IPS DF 6.9 (cell line): ENCODE measurements around the gene CEACAM21.

ENCODE experiments used
- DNase-seq: peaks from one replicate; pipeline ENCODE4 v3.0.0-alpha.2; 2013; ENCODE audit warnings: low read depth, low spot score
- H3K27ac ChIP-seq: one replicate; pipeline ENCODE4 v1.5.1; 2013; ENCODE audit warnings: low read length, control low read depth
- H3K27me3 ChIP-seq: 2 replicates; pipeline ENCODE4 v1.6.1; 2013; ENCODE audit warnings: mild to moderate bottlenecking, low read length; ENCODE audit not compliant: control insufficient read depth, insufficient read depth
- H3K36me3 ChIP-seq: 2 replicates; pipeline ENCODE4 v1.6.1; 2013; ENCODE audit warnings: low read length; ENCODE audit not compliant: control insufficient read depth, insufficient read depth
- H3K4me1 ChIP-seq: 2 replicates; pipeline ENCODE4 v1.6.1; 2013; ENCODE audit warnings: low read length; ENCODE audit not compliant: control insufficient read depth, insufficient read depth
- H3K4me3 ChIP-seq: 2 replicates; pipeline ENCODE4 v1.5.1; 2013; ENCODE audit warnings: mild to moderate bottlenecking, low read length
- H3K9me3 ChIP-seq: 2 replicates; pipeline ENCODE4 v1.6.1; 2013; ENCODE audit warnings: low read length, inconsistent platforms; ENCODE audit not compliant: control insufficient read depth, insufficient read depth
- WGBS: extraction: QIAGEN DNeasy Blood & Tissue Kit; methylation state at CpG from one replicate; pipeline ENCODE4 v1.1.7; 2013; ENCODE audit warnings: mixed read lengths, missing lambda C conversion rate; ENCODE audit not compliant: insufficient read length, insufficient coverage; 5-methylcytosine and 5-hydroxymethylcytosine counted together

Gene CEACAM21

GRCh38 chr19:41584260-41584810 lies 8.4 kb downstream of the CEACAM21 start:
- WGBS: no CpG with 5 or more reads among the region's 6 CpGs
- Histone ChIP-seq H3K27me3 (no peaks in the 10 kb centered on the region), H3K4me3 (no peak overlapping the region), H3K36me3 (no peaks in the 10 kb centered on the region), H3K27ac (no peak overlapping the region), H3K9me3 (peaks cover 14% of the 10 kb centered on the region), H3K4me1 (no peaks in the 10 kb centered on the region)
- no peak for DNase-seq

DNA sequence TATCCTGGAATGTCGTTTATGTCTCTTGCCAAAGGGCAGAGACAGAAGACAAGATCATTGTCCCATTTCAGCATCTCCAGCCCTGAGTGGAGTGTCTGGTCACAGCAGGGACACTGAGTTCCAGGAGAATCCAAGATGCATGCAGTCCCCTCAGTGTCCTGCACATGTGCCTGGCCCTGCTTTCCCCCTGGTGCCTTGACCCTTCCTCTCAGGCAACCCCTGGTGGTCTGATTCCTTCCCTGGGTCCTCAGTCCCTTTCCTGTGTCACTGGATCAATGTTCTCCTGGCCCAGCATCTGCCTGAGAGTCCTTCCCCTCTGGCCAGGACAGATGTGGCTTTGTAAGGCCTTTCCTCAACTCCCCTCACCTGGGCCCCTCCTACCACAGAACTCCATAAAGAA lies 9.0 kb downstream of the CEACAM21 start:
- Histone ChIP-seq H3K27ac (no peak overlapping the region), H3K4me1 (no peaks in the 10 kb centered on the region), H3K27me3 (no peaks in the 10 kb centered on the region), H3K9me3 (peaks cover 14% of the 10 kb centered on the region), H3K4me3 (no peak overlapping the region), H3K36me3 (no peaks in the 10 kb centered on the region)
- no CpG with 5 or more reads among the region's 1 CpG for WGBS
- no peak for DNase-seq

- H3K36me3 ChIP-seq: no peaks in the 10 kb centered on the region
- peaks cover 10% of the 10 kb centered on the region for H3K9me3 ChIP-seq
- no peaks in the 10 kb centered on the region for H3K4me1 ChIP-seq
- DNase-seq: no peak
- no peak overlapping the region for H3K27ac ChIP-seq
- no peaks in the 10 kb centered on the region for H3K27me3 ChIP-seq
- no peak overlapping the region for H3K4me3 ChIP-seq
Observed at GRCh38 chr19:41586064-41586463, 10.1 kb downstream of the CEACAM21 start.

DNA sequence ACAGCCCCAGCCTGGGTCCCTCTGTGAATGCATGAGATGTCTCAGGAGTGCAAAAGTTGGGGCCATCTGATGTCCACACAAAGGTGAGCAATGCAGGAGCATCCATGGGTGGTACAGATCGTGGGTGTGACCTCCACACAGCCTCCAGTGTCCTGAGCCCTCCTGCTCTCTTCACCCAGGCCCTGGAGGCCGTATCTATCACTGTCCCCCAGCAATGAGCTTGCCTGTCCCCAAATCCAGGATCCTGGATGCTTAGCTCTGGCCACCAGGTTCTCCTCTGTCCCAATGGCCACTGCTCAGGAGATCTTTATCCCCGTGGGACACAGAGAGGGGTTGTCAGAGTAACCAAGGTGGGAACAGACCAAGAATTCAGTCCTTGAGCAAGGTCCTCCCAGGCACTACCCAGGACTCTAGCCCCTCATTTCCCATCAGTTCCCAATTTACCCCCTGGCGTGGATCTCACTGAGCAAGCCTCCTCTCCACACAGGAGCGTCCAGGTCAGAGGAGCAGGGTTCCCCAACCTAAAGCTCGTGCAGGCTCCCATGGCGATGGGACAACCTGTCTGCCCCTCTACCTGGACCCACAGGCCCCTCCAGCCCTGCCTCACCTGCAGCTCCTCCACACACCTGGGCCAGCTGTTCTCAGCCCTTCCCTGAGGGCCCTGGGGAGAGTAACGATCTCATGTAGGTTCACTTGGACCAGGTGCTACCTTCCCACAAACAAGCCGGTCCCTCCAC lies 11.3 kb downstream of the CEACAM21 start:
- no peaks in the 10 kb centered on the region for H3K36me3 ChIP-seq
- H3K27me3 ChIP-seq: no peaks in the 10 kb centered on the region
- WGBS: no CpG with 5 or more reads among the region's 9 CpGs
- no peak overlapping the region for H3K4me3 ChIP-seq
- H3K4me1 ChIP-seq: no peaks in the 10 kb centered on the region
- H3K9me3 ChIP-seq: peaks cover 10% of the 10 kb centered on the region
- no peak overlapping the region for H3K27ac ChIP-seq
- no peak for DNase-seq

DNA sequence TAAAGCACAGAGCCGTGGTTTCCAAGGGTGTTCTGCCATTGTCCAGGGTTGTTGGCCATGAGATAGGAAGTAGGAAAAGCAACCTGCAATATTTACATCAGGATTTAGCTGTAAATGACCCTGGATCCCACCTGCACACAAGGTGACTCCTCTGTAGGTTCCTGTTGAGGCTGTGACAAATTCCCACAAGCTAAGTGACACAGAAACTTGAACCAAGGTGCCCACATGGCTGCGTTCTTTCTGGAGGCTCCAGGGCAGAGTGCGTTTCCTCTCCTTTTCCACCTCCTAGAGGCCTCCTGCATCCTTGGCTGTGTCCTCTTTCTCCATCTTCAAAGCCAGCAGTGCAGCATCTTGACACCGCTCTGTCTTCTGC lies 11.9 kb downstream of the CEACAM21 start:
- no CpG with 5 or more reads among the region's 4 CpGs for WGBS
- DNase-seq: no peak
- no peak overlapping the region for H3K4me3 ChIP-seq
- H3K27me3 ChIP-seq: no peaks in the 10 kb centered on the region
- no peaks in the 10 kb centered on the region for H3K36me3 ChIP-seq
- H3K9me3 ChIP-seq: peaks cover 9% of the 10 kb centered on the region
- no peak overlapping the region for H3K27ac ChIP-seq
- H3K4me1 ChIP-seq: no peaks in the 10 kb centered on the region

DNA sequence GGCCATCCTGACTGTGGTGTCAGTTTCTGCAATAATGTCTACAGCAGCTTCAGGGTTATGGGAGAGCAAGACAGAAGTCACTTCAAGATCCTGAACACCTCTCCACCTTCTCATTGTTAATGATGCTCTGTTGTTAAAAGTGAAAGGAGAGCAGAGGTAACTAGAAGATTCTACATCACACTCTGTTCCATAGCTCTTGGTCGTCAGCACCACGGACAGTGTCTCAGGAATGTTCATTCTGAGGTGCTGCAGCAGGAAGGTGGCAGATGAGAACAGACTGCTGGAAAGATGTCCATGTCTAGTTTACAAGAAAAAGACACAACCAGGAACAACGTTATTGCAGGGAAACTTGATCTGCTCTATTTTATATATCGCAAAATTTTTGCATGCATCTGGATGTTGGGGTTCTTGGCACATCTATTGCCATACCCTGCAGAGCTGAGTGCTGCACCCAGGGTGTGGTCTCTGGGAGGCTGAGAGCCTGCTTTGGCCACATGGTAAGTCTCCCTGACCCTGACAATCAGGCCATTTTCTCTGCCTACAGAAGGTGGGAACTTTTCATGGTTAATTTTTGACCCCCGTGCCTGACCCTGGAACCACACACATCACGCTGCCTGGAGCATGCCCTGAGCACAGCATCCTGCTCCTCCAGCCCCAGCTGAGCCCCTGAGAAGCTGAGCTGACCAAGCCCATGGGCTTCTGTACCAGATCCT lies 12.7 kb downstream of the CEACAM21 start:
- Histone ChIP-seq H3K4me3 (no peak overlapping the region), H3K27me3 (no peaks in the 10 kb centered on the region), H3K4me1 (no peaks in the 10 kb centered on the region), H3K9me3 (peaks cover 9% of the 10 kb centered on the region), H3K27ac (no peak overlapping the region), H3K36me3 (no peaks in the 10 kb centered on the region)
- WGBS: no CpG with 5 or more reads among the region's 6 CpGs
- no peak for DNase-seq

DNA sequence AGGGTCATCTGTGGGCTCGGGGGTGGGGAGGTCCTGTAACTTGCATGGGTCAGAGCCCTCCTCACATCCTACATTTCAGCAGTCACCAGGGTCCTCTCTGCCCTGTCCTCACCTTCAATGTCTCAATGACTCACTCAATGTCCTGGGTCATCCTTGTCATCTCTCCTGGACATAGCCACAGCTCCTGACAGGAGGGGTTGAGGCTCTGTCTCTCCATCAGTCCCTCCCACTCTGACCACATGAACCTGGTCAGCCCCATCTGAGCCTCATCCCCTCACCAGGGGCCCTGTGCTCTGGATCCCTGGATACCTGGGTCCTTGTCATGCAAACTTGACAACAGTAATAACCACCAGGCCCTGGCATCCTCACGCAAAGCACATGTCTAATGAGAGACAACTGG lies 13.4 kb downstream of the CEACAM21 start:
- no peaks in the 10 kb centered on the region for H3K27me3 ChIP-seq
- WGBS: no CpG with 5 or more reads among the region's 2 CpGs

DNA sequence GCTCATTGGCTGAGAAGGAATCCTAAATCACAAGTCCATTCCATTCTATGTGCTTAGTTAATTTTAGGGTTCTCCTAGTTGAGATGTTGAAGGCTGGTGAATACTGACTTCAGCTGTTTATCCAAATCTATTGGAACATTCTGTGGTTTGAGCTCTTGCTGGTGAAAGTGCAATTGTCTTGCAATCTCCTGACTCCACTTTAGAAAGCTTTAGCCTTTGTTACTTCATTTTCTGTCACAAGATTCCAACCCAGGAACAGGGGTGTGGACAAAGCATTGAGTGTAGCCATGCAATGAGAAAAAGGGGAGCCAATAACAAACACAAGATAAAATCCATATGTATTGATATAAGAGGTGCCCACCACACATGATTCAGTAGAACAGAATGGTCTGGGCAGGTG lies 15.0 kb downstream of the CEACAM21 start:
- no peaks in the 10 kb centered on the region for H3K36me3 ChIP-seq

More for the DNA sequence above, 13.4 kb downstream of the CEACAM21 start:
- no peak for DNase-seq
- Histone ChIP-seq H3K36me3 (no peaks in the 10 kb centered on the region), H3K27ac (no peak overlapping the region), H3K4me3 (no peak overlapping the region), H3K9me3 (peaks cover 5% of the 10 kb centered on the region), H3K4me1 (no peaks in the 10 kb centered on the region)

DNA sequence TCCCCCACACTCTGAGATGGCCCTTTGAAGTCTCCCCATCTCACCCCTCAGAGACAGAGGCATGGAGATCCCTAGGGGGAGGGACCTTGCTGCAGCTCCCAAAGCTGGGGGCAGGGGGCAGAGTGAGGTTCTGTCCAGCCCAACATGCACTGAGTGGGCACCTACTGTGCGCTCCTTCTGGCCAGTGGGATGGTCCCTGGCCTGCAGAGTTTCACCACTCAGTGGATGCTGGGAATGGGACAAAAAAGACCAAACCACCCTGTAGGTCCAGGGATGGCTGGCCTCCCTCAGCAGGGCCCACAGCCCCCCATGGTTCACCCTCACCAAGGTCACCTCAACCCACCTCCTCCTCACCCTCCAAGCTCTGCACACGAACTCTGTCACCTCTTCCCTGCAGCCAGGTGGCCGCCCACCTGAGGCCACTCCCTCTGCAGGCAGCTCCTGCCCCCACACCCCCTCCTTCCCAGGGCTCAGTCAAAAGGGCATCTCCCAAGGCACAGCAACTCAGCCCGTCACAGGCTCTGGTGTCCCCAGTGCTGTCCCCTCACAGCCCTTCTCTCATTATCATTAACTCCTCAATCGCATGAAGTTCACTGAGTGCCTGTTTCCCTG lies 16.1 kb downstream of the CEACAM21 start:
- Histone ChIP-seq H3K27ac (no peak overlapping the region), H3K4me3 (no peak overlapping the region), H3K9me3 (no peaks in the 10 kb centered on the region), H3K4me1 (no peaks in the 10 kb centered on the region), H3K36me3 (no peaks in the 10 kb centered on the region), H3K27me3 (no peaks in the 10 kb centered on the region)
- no peak for DNase-seq
- no CpG with 5 or more reads among the region's 5 CpGs for WGBS

More for the DNA sequence above, 15.0 kb downstream of the CEACAM21 start:
- H3K4me3 ChIP-seq: no peak overlapping the region
- H3K9me3 ChIP-seq: no peaks in the 10 kb centered on the region
- DNase-seq: no peak
- H3K27me3 ChIP-seq: no peaks in the 10 kb centered on the region
- no peaks in the 10 kb centered on the region for H3K4me1 ChIP-seq
- H3K27ac ChIP-seq: no peak overlapping the region

GRCh38 chr19:41595258-41595889 lies 19.4 kb downstream of the CEACAM21 start:
- Histone ChIP-seq H3K27ac (no peak overlapping the region), H3K4me1 (no peaks in the 10 kb centered on the region; the same call in 1 of the 2 replicates), H3K27me3 (no peaks in the 10 kb centered on the region), H3K4me3 (no peak overlapping the region), H3K36me3 (no peaks in the 10 kb centered on the region), H3K9me3 (no peaks in the 10 kb centered on the region)
- DNase-seq: no peak
- WGBS: no CpG with 5 or more reads among the region's 4 CpGs
